NCI-H1092 (cell line): ENCODE results near the gene PDE8A.
"Not testable (repeated sequence)": the region's sequence is repeated elsewhere in the genome, so short reads cannot be mapped to it uniquely, and the experiment has no call there.

Source experiments
- DNase-seq: peaks from one replicate; lab custom pipeline; 2025; lab: John Stamatoyannopoulos, UW

Gene PDE8A

DNA sequence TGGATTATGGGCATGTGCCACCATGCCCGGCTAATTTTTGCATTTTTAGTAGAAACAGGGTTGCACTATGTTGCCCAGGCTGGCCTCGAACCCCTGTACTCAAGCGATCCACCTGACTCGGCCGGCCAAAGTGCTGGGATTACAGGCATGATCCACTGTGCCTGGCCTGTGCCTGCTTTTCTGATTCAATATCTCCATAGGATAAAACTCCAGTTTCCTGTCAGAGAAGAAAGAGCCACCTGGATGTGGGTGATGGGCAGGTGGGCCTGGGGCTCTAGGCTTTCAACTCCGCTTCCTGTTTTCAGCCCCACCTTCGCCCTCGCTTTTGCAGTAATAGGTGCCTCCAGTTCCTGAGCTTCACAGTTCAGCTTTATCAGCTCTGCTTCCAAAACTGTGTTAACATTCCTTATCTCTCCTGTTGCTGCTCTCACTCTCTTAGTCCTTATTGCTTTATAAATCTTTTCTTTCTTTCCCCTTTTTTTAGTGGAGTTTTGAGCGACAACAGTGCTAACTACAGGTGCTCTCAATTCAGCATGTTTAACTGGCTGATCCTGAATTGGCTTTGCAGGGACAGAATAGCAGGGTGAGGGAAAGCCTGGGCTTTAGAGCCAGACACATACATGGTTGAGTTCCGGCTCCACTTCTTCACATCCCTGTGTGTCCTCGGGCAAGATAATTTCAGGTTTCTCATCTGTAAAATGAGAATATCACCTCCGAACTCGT, 21.1 kb upstream of the PDE8A start:
- DNase-seq, result no peak

GRCh38 chr15:84961114-84961452, 20.6 kb upstream of the PDE8A start:
- DNase-seq, result no peak

DNA sequence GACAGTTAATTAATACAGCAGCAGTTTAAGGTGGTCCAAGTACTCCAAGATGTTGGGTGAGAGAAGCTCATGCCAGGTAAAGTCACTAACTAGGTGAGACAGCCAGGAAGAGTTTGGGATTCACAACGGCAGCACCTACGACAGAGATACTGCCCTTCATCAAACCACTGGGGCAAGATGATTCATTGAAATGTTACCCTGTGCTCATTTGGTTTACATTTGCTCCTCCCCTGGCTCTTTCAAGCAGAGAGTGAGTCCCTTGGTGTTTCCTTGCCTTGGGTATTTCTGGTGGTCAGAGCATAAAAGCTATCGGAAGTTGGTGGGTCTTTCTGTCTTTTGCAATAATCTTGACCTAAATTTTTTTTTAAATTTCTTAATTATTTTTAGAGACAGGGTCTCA, 19.9 kb upstream of the PDE8A start:
- DNase-seq, result no peak

GRCh38 chr15:84962955-84963354, 18.7 kb upstream of the PDE8A start:
- DNase-seq, result no peak

DNA sequence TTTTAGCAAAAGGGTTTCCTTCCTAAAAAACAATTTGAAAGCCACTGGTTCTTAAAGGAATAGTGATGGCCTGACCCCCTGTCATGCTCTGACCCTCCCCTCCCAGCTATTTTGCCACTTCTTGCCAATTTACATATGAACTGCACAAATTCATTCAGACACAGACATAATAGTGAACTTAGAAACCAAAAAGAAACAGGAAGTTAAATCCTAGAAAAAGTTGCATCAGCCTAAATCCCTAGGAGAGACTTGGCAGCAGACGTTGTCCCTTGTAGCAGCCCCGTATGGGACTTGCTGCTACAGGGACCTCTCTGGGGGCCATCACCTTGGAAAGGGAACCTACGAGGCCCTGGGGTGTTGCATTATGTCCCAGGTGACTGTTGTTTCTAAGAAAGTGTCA, 14.3 kb upstream of the PDE8A start:
- no peak for DNase-seq

- no peak for DNase-seq
Measured at GRCh38 chr15:84968301-84968700, 13.4 kb upstream of the PDE8A start.

DNA sequence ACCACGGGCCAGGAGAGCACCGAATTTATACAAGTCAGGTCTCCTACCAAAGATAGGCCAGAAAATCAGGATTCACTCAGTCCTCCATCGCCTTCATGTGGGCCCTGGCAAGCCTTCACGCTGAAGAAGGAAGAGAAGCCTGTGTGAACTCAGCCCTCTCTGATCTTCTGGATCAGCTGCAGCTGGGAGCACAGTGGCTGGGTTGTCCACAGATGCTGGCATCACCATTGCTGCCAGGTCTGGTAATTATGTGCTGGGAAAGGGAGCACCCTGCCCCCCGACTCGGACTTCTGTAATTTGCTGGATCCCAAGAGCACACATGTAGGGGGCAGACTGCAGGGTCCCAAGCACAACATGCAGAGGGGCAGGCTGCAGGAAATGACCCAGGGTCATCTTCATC, 12.4 kb upstream of the PDE8A start:
- DNase-seq, result no peak

- DNase-seq, result no peak
Measured at GRCh38 chr15:84970843-84971242, 10.8 kb upstream of the PDE8A start.

- DNase-seq, result no peak
Measured at GRCh38 chr15:84973492-84974460, 7.9 kb upstream of the PDE8A start.

DNA sequence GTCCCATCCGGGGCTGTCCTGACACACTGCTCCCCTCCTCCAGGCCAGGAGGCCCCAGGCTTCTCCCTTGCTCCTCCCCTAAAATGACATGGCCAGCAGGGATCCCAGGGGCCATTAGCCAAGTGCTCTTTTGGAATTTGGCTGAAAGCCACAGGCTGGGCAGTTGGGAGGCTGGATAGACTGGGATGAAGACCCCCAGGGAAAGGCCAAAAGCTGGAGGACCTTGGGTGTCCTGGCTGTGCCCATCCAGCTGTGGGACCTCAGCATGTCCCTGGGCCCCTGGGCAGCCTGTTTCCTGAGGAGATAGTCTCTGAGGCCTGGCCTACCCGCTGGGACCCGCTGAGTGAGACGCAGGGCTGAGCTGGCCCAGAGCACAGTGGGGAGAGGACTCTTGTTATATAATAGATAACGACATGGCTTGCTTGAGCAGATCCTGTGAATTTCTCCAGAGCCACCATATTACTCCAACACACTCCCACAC, 5.7 kb upstream of the PDE8A start:
- DNase-seq, result no peak

DNA sequence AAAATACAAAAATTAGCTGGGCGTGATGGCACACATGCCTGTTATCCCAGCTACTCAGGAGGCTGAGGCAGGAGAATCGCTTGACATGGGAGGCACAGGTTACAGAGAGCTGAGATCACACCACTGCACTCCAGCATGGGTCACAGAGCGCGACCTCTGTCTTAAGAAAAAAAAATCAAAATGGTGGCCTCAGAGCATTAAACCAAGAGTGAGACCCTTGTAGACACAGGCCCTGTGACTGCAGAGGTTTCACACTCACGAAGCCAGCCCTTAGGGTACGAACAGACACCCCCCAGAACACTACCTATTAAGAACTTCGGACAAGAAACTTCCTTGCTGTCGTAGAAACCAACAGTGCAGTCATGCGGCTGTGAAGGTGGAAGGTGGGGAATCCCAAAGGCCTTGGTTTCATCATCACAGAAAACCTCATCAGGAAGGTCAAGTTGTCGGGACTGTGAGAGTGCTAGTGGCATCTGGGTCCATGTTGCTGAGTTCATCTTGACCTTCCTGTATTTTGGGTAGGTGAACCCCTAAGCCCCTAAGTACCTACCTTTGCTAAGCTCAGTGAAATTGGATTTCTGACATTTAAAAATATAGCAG, 4.8 kb upstream of the PDE8A start:
- no peak for DNase-seq

DNA sequence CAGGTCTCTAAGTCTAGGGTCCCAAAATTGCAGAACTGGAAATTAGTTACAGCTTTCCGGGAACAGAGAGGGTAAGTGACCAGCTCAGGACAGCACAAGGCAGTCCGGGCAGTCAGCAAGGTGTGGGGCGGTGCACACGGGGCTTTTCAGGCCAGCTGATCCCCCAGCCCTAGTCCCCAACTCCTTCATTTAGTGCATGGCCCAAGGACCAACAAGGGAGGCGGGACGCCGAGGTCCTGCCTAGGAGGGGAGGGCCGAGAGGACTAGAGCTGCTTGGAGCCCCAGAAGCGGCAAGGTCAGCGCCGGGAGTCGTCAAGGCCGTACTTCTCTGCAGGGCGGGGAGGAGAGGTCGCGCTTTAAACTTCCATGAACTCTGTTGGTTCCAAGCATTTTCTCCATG, 2.0 kb upstream of the PDE8A start:
- DNase-seq, result no peak

DNA sequence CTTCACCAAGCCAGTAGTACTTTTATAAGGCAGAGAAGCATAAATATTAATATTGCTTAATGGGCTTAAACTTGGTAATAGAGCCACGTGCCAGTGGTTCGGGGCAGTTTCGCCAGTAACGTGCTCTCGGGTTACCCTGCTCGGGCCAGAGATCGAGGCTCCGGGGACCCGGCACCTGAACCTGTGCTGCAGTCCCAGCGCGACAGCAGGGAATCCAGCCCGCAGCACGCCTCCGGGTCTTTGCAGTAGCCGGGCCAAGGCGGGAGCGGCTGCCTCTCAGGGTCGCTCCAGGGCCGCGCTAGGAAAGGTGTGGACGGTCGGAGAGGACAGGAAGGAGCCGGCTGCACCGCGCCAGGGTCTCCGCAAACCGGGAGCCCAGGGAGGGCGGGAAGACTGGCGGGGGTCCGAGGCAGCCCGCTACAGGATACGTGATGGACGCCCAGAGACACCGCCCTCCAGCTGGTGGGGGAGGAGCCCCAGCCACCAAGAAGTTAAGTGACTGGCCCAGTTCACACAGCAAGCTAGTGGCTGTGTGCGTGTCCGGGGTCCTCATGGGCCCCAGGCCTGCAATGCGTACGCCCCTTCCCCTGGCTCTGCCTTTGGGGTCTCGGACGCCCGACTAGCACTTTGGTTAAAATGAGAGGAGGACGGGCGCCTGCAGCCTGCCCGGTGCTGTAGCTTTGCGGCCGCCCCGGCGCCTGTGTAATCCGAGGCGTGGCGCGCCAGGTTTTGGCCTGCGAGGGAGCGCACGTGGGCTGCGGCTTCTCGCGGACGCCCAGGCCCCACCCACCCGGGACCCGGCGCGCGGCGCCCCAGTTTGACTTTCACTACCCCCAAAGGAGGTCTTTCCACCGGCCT, 1.2 kb upstream of the PDE8A start:
- DNase-seq, result peak; percentile 67

GRCh38 chr15:84981054-84981710, 474 bp upstream of the PDE8A start:
- DNase-seq, result peak; percentile 85

DNA sequence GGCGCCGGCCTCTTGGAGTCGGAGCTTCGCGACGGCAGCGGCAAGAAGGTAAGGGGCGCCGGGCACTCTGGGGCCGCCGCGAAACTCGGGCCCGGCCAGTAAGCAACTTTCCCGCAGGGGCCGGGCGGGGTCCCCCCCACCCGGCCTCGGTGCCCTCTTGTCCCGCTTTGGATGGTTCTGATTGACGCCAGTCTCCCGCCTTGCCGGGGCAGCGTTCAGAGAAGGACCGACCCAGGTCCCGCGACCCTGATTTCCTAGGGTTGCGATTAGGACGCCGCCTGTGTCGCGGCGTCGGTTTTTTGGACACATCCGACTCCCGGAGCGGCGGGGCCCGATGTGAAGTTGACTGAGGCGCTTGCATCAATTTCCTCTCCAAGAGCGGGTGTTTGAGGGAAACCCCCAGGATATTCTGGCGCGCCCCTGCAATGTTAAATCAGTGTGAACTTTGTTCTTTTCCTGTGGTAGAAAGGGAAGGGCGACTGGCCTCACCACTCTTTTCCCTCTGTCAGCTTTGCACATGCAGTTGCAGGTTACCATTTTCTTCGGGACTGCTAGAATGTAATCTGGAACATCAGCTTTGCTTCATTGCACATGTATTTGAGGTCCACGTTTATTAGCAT, 755 bp downstream of the PDE8A start:
- no peak for DNase-seq

DNA sequence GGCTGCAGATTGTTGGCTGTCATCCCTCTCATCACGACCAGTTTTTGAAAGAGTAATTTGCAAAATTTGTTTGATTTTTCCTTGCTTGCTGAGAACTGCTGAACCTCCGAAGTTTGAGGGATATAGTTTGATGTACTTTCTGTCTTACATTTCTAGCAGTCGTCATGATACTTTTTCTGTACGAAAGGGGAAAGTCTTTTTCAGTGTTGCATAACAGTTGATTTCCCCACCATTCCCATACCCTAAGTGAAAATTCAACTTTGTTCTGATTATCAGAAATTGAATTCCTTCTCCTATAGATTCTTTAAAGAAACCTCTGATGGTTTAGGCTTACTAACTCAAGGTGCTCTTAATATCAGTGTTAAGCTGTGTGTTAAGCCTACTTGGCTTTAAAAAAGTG, 1.6 kb downstream of the PDE8A start:
- no peak for DNase-seq

- DNase-seq, result no peak
Measured at GRCh38 chr15:84983711-84984110, 2.1 kb downstream of the PDE8A start.

- DNase-seq, result no peak
Measured at GRCh38 chr15:84985158-84985557, 3.5 kb downstream of the PDE8A start.

DNA sequence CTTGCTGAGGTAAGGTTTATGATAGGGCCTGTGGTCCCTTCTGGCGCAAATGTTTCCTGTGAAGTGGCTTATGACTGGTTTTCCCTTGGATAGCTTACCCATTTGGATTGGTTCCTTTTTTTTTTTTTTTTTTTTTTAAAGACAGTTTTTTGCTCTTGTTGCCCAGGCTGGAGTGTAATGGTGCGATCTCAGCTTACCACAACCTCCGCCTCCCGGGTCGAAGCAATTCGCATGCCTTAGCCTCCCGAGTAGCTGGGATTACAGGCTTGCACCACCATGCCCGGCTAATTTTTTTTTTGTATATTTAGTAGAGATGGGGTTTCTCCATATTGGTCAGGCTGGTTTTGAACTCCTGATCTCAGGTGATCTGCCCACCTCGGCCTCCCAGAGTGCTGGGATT, 5.7 kb downstream of the PDE8A start:
- DNase-seq, result not testable (repeated sequence)

DNA sequence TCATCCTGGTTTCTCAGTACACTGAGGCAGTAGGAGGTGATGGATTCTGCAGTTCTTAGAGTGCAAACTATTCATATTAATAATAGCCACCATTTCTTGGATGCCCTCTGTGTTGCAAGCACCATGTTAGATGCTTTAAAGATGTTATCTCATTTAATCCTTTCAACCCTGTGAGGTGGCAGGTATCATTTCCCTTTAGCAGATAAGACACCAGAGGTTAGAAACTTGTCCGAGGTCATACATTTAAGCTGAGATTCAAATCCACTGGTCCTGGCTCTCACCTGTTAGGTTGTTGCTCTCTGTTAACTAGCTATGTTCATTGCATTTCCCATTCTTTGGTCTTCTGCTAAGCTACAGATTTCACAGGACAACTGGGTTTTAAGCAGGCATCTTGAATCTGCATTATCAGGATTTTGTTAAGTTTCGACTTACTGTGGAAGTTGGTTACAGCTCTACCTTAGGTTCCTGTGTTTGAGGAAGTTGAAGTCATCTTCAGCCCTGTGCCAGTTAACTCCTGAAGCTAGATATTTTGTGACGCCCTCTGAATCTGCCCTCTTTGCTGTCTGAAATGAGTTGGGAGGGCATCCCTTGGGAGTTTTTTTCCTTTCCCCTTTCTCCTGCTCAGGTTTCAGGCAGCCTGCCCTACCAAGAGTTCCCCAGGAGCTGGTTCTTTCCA, 6.4 kb downstream of the PDE8A start:
- DNase-seq, result no peak
